AG04450 (cell line): ENCODE data around the gene MUC21. TPM values are rescaled to one million over a fixed set of nuclear protein-coding genes. Genes with fewer than 3 reads are reported as not detected.
"Not testable (repeated sequence)": the region's sequence is repeated elsewhere in the genome, so short reads cannot be mapped to it uniquely, and the experiment has no call there.

ENCODE experiments used
- CTCF ChIA-PET: fragments of 300-600, 350-600 bp; formaldehyde crosslinking; extraction: SDS; loops from one replicate; lab custom pipeline; 2022; ENCODE audit warnings: antibody characterized with exemption, inconsistent platforms; lab: Charles Lee
- POLR2A ChIA-PET: fragments of 350-600 bp; formaldehyde crosslinking; extraction: SDS; loops from one replicate; lab custom pipeline; 2021; ENCODE audit warnings: antibody characterized with exemption, inconsistent platforms; lab: Yijun Ruan, JAX
- DNase-seq: peaks from one replicate; pipeline ENCODE4 v3.0.0-alpha.2; 2011; ENCODE audit warnings: low read depth, low spot score
- H3K27ac ChIP-seq: one replicate; pipeline ENCODE4 v1.5.1; 2012; ENCODE audit warnings: low read depth, low read length, control low read depth
- H3K27me3 ChIP-seq: one replicate; pipeline ENCODE4 v1.6.0; 2012; ENCODE audit warnings: low read length; ENCODE audit not compliant: control insufficient read depth, insufficient read depth
- H3K4me3 ChIP-seq: 2 replicates; pipeline ENCODE4 v1.5.1; 2011; ENCODE audit warnings: mild to moderate bottlenecking, low read depth, low read length, control low read depth
- H3K9me3 ChIP-seq: 2 replicates; pipeline ENCODE4 v1.5.1; 2012; ENCODE audit warnings: low read length; ENCODE audit not compliant: control insufficient read depth, insufficient read depth
- polyA plus RNA-seq: library from polyadenylated mRNA; depleted of rRNA; stranded (reverse); fragments of >200 nt; gene quantifications from 2 replicates; pipeline ENCODE4 v1.2.3, GENCODE V29; 2011
- TF ChIP-seq, protein P1 (sequence below): IDR thresholded peaks from 2 replicates; pipeline ENCODE4 v1.5.1; 2011; ENCODE audit warnings: low read depth, low read length, control low read depth, inconsistent platforms

MUC21 gene
- polyA plus RNA-seq, 1 experiment, result not detected

DNA sequence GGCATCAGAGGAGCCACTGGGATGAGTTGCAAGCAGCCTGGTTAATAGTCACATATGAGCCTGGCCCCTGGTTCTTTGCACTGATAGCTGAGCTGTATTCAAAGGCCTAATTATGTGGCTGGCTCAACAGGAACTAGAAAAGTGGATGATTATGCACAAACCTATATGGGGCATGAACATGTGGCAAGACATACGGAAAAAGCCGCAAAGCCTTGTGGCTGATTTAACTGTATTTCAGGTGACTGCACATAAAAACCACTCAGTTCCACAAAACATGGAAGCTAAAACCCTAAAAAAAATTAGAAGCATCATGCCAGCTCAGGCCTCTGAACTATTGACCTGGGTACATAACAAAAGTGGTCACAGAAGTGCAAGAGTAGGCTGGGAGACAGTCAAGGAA is 13.8 kb downstream of the MUC21 start:
- Histone ChIP-seq H3K9me3 (no peaks in the 10 kb centered on the region; the same call in 1 of the 2 replicates), H3K27me3 (peaks cover 3% of the 10 kb centered on the region), H3K4me3 (no peak overlapping the region), H3K27ac (no peak overlapping the region)
- DNase-seq, result no peak
- TF ChIP-seq, protein P1, sequence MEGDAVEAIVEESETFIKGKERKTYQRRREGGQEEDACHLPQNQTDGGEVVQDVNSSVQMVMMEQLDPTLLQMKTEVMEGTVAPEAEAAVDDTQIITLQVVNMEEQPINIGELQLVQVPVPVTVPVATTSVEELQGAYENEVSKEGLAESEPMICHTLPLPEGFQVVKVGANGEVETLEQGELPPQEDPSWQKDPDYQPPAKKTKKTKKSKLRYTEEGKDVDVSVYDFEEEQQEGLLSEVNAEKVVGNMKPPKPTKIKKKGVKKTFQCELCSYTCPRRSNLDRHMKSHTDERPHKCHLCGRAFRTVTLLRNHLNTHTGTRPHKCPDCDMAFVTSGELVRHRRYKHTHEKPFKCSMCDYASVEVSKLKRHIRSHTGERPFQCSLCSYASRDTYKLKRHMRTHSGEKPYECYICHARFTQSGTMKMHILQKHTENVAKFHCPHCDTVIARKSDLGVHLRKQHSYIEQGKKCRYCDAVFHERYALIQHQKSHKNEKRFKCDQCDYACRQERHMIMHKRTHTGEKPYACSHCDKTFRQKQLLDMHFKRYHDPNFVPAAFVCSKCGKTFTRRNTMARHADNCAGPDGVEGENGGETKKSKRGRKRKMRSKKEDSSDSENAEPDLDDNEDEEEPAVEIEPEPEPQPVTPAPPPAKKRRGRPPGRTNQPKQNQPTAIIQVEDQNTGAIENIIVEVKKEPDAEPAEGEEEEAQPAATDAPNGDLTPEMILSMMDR, result no peak
- CTCF ChIA-PET, result no interaction called here
- POLR2A ChIA-PET, result no interaction called here

DNA sequence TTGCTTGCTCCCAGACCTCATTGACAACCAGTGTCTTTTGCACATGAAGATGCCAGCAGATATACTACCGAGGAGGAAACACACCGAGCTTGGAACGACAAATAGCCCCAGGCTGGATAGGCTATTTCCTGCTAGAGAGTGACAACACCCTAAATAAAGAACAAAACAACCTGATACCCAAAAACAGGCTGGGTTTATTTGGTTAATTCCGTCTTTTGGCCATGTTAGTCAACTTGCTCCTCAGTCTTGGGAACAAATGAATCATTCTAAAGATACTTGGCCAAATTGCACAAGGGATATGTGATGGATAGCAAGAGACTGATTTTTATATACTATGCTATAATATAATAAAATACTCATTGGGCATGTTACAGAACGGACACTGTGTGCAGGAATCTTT is 15.3 kb downstream of the MUC21 start:
- TF ChIP-seq, protein P1, result no peak
- peaks cover 3% of the 10 kb centered on the region for H3K27me3 ChIP-seq
- H3K4me3 ChIP-seq, result no peak overlapping the region
- ChIA-PET CTCF (no interaction called here), POLR2A (no interaction called here)
- no peak overlapping the region for H3K27ac ChIP-seq
- no peak for DNase-seq
- H3K9me3 ChIP-seq, result no peaks in the 10 kb centered on the region; the same call in 1 of the 2 replicates

DNA sequence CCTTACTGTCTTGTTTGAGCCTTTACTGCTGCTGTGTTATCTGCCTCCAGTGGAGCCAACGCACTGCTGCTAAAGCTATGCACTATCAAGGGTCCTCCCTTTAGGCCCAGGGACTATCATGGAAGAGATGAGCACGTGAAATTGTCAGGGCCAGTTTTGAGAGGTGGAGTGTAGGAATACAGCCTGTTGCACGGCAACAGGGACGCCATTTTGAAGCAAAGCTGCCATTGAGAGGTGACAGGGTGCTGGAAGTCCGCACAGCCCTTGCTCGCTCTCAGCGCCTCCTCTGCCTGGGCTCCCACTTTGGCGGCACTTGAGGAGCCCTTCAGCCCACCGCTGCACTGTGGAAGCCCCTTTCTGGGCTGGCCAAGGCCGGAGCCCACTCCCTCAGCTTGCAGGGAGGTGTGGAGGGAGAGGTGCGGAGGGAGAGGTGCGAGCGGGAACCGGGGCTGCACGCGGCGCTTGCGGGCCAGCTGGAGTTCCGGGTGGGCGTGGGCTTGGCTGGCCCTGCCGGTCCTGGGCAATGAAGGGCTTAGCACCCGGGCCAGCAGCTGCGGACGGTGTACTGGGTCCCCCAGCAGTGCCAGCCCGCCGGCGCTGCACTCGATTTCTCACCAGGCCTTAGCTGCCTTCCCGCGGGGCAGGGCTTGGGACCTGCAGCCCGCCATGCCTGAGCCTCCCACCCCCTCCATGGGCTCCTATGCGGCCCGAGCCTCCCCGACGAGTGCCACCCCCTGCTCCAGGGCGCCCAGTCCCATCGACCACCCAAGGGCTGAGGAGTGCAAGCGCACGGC is 16.7 kb downstream of the MUC21 start:
- POLR2A ChIA-PET, result interaction anchor here (0.7 kb wide), 1 partner anchor 93 kb away, joined by 3 read pairs; no protein-coding TSS in a partner anchor
- H3K9me3 ChIP-seq, CTCF ChIA-PET, DNase-seq, H3K27me3 ChIP-seq, H3K27ac ChIP-seq, H3K4me3 ChIP-seq: not testable (repeated sequence)

DNA sequence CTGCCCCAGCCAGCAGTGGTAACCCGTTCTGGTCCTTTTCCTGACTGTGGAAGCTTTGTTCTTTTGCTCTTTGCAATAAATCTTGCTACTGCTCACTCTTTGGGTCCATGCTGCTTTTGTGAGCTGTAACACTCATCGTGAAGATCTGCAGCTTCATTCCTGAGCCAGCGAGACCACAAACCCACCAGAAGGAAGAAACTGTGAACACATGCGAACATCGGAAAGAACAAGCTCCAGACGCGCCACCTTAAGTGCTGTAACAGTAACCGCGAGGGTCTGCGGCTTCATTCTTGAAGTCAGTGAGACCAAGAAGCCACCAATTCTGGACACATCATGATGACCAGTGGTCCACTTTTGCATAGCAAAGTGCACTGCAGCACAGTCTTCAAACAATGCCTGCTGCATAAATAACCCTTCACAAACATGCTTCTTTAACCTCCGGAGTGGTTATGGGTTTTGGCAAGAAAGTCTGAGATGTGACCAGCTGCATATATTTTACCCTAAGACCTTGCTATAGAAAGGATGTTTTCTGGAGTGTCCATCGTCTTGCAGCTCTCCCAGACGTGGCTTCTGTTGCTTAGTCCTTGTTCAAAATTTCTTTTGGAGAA is 17.9 kb downstream of the MUC21 start:
- POLR2A ChIA-PET, result interaction anchor here (0.7 kb wide), 1 partner anchor 94 kb away, joined by 3 read pairs; no protein-coding TSS in a partner anchor
- Histone ChIP-seq H3K27me3 (peaks cover 3% of the 10 kb centered on the region), H3K27ac (no peak overlapping the region), H3K9me3 (no peaks in the 10 kb centered on the region), H3K4me3 (no peak overlapping the region)
- CTCF ChIA-PET, result no interaction called here
- TF ChIP-seq, protein P1, result no peak
- DNase-seq, result no peak

DNA sequence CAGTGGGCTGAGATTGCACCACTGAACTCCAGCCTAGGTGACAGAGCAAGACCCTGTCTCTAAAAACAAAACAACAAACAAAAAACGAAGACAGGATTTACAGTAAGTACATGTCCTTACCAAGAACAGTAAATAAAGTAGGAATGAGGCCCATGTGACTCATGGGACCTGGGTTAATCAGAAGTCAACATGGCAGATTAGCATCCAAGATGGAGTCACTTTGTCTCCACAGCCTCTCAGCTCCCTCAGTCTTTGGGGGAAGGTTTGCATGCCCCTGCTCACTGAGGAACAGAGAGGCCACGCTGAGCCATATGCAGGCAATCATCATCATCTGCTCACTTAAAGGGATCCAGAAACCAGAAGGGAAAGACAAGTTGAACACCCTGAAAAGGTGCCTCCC is 19.0 kb downstream of the MUC21 start:
- ChIA-PET CTCF (no interaction called here), POLR2A (no interaction called here)
- Histone ChIP-seq H3K4me3 (no peak overlapping the region), H3K27ac (no peak overlapping the region), H3K27me3 (peaks cover 3% of the 10 kb centered on the region), H3K9me3 (no peaks in the 10 kb centered on the region)
- DNase-seq, result no peak
- TF ChIP-seq, protein P1, result no peak
